Measurements from ENCODE around the gene WWTR1. TPM values are rescaled to one million over a fixed set of nuclear protein-coding genes. Genes with fewer than 3 reads are reported as not detected.

WWTR1 gene
- total and polyA plus RNA-seq, 2 of the 8 experiments (the other 6 are each of a cell fraction or from before 2014, with no cell fraction given), result 15.7 to 18.6 TPM

- Histone ChIP-seq H3K4me2 (ENCODE audit: insufficient read depth in 1 of 2, low read depth in 2 of 2, low read length in 2 of 2) (no peak overlapping the region), H3K36me3 (ENCODE audit: control insufficient read depth in 2 of 4, insufficient read depth in 4 of 4, low read length in 3 of 4) (no peaks in the 10 kb centered on the region)
- POLR2A ChIA-PET (ENCODE audit: partially characterized antibody), result interaction anchor here (0.5 to 2.3 kb wide), 2 partner anchors 52 to 54 kb away, joined by 3 to 8 read pairs; partner anchors contain the start of gene WWTR1
Measured at GRCh38 chr3:149605902-149606301, 51.9 kb downstream of the WWTR1 start.

More at GRCh38 chr3:149605902-149606301, 51.9 kb downstream of the WWTR1 start:
- Histone ChIP-seq H2BK20ac (ENCODE audit: low read length) (no peak overlapping the region), H2BK12ac (ENCODE audit: low read depth, low read length) (no peak overlapping the region), H3K4ac (replicated peaks; ENCODE audit: insufficient read length, low read depth, low read length) (no peak overlapping the region), H3K14ac (ENCODE audit: insufficient read length) (no peak overlapping the region), H2AFZ (ENCODE audit: low read length) (no peak overlapping the region), H3K27ac (ENCODE audit: low read depth, low read length) (no peak overlapping the region), H3K4me1 (replicated peaks in 1 of 4; ENCODE audit: control insufficient read depth in 3 of 4, insufficient read depth in 4 of 4, low read length in 3 of 4) (peaks cover 4 to 11% (median 7%) of the 10 kb centered on the region in 4 experiments; a peak in 5 of 7 replicates), H4K8ac (ENCODE audit: extremely low read depth, insufficient read depth, low read length) (no peak overlapping the region), H3K79me1 (ENCODE audit: low read depth, low read length) (peaks cover 3% of the 10 kb centered on the region; the same call in 1 of the 2 replicates), H4K91ac (replicated peaks; ENCODE audit: insufficient read length, low read length) (no peak overlapping the region), H3K23me2 (ENCODE audit: low read depth, low read length) (no peaks in the 10 kb centered on the region; the same call in 1 of the 2 replicates), H3K18ac (ENCODE audit: extremely low read depth, low read length) (no peak overlapping the region), H3K27me3 (replicated peaks in 1 of 4; ENCODE audit: control insufficient read depth in 3 of 4, extremely low read depth in 1 of 4, insufficient read depth in 3 of 4, low read length in 3 of 4) (no peaks in the 10 kb centered on the region), H3K9me3 (ENCODE audit: insufficient read depth in 2 of 2, low read depth in 1 of 2, low read length in 1 of 2) (no peaks in the 10 kb centered on the region), H3K9ac (replicated peaks in 1 of 4; ENCODE audit: extremely low read depth in 1 of 4, low read depth in 3 of 4, low read length in 3 of 4) (no peak overlapping the region), H2AK5ac (ENCODE audit: low read depth, low read length) (no peak overlapping the region), H3K4me3 (ENCODE audit: extremely low read depth in 1 of 4, insufficient read depth in 2 of 4, low read depth in 3 of 4, low read length in 4 of 4) (no peak overlapping the region), H3K23ac (ENCODE audit: insufficient read length) (no peak overlapping the region), H2BK5ac (ENCODE audit: low read depth, low read length) (no peak overlapping the region), H3K56ac (replicated peaks; ENCODE audit: insufficient read length, low read depth, low read length) (no peak overlapping the region), H4K5ac (ENCODE audit: insufficient read length, low read depth, low read length) (no peak overlapping the region), H2BK120ac (replicated peaks; ENCODE audit: low read depth, low read length) (no peak overlapping the region), H4K20me1 (replicated peaks in 1 of 2; ENCODE audit: control insufficient read depth in 1 of 2, insufficient read depth in 2 of 2, low read length in 2 of 2) (no peaks in the 10 kb centered on the region), H2BK15ac (ENCODE audit: low read length) (no peak overlapping the region), H3K79me2 (ENCODE audit: control insufficient read depth in 1 of 2, insufficient read depth in 2 of 2, low read length in 2 of 2) (peaks cover 0 to 14% of the 10 kb centered on the region in 2 experiments; a peak in 1 of 4 replicates)
- CTCF ChIA-PET (ENCODE audit: partially characterized antibody), result interaction anchor here (1.1 to 2.4 kb wide), 4 partner anchors 8 to 165 kb away, joined by 3 to 10 read pairs (median 4); no protein-coding TSS in a partner anchor
- no peak for FAIRE-seq
- TF ChIP-seq KDM1A (IDR thresholded peaks at IDR 0.05; ENCODE audit: borderline replicate concordance, low read length), result no peak
- no peak for DNase-seq (ENCODE audit: low read depth in 1 of 2, low spot score in 2 of 2)
- WGBS, 2 experiments (ENCODE audit: extremely low coverage in 1 of 2, insufficient coverage in 1 of 2, insufficient read length in 1 of 2, insufficient replicate concordance in 2 of 2, low coverage in 1 of 2, low lambda C conversion rate in 2 of 2, missing lambda C conversion rate in 1 of 2), result 92% methylated on average over 2 of the region's 2 CpGs; no CpG with 5 or more reads in 1 of the 2 experiments
